Activated T-cell treated with anti-CD3 and anti-CD28 coated beads, Interleukin-2, amount 50 U/mL, for 72 hours (primary cell): ENCODE data around the gene CHP2. TPM values are rescaled to one million over a fixed set of nuclear protein-coding genes. Genes with fewer than 3 reads are reported as not detected.

ENCODE experiments used
- ATAC-seq, 2 donors: fragments of 150-1000 bp; cut with Tn5 transposase; replicated peaks in 1 of 2; 2 replicates each; pipeline ENCODE4 v1.10.0; 2021; ENCODE audit warnings: moderate library complexity in 2 of 2, mild to moderate bottlenecking in 1 of 2
- DNase-seq, 2 donors: peaks; one replicate each; pipeline ENCODE4 v3.0.0; 2021 to 2022; ENCODE audit warnings: mixed read lengths in 1 of 2
- H3K27ac Mint-ChIP-seq: one replicate; pipeline ENCODE4 v1.8.0; 2022; ENCODE audit warnings: mild to moderate bottlenecking, moderate library complexity, mixed read lengths
- H3K27me3 Mint-ChIP-seq: one replicate; pipeline ENCODE4 v1.8.0; 2022; ENCODE audit warnings: low read depth, mixed read lengths
- H3K36me3 Mint-ChIP-seq, 2 donors: one replicate each; pipeline ENCODE4 v1.8.0; 2022; ENCODE audit warnings: mixed read lengths in 2 of 2, mild to moderate bottlenecking in 1 of 2; ENCODE audit not compliant: insufficient read depth in 2 of 2
- H3K4me1 Mint-ChIP-seq: one replicate; pipeline ENCODE4 v1.8.0; 2022; ENCODE audit warnings: low read depth, mixed read lengths
- H3K4me3 Mint-ChIP-seq, 2 donors: one replicate each; pipeline ENCODE4 v1.8.0; 2022; ENCODE audit warnings: mild to moderate bottlenecking in 2 of 2, mixed read lengths in 2 of 2, moderate library complexity in 2 of 2
- H3K9me3 Mint-ChIP-seq, 2 donors: one replicate each; pipeline ENCODE4 v1.8.0; 2022; ENCODE audit warnings: mixed read lengths in 2 of 2
- total RNA-seq, 2 donors: library from RNA; stranded (reverse); gene quantifications; one replicate each; pipeline ENCODE4 v1.2.3, GENCODE V29; 2022

Gene CHP2
- total RNA-seq, 2 donors from 2014 or later: not detected

- Mint-ChIP-seq H3K4me3 (no peak overlapping the region), H3K4me1 (no peaks in the 10 kb centered on the region), H3K27ac (no peak overlapping the region), H3K9me3 (no peaks in the 10 kb centered on the region), H3K36me3 (no peaks in the 10 kb centered on the region), H3K27me3 (peaks cover 63% of the 10 kb centered on the region)
- no peak for ATAC-seq
- no peak for DNase-seq
Measured at GRCh38 chr16:23757116-23757515, 2.3 kb downstream of the CHP2 start.

DNA sequence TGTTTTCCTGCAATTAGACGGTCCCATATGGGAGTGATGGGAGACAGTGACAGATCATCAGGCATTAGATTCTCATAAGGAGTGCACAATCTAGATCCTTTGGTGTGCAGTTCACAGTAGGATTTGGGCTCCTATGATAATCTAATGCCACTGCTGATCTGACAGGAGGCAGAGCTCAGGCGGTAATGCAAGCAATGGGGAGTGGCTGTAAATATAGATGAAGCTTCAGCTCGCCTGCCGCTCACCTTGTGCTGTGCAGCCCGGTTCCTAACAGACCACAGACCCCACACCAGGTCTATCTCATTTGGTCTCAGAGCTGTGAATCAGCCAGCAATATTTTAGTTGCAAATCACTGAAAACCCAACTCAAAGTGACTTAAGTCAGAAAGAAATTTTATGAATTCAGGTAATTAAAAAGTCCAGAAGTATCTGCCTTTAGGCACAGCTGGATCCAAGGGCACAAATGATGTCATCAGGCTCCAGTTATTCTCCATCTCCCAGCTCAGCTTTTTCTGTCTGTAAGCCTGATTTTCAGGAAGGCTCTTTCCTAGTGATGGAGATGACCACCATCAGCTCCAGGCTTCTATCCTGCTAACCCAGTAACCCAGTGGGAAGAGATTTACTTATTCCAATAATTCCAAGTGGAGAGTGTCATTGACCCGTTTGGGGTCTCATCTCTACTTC is 3.3 kb downstream of the CHP2 start:
- H3K27ac Mint-ChIP-seq: no peak overlapping the region
- ATAC-seq: no peak
- H3K27me3 Mint-ChIP-seq: peaks cover 54% of the 10 kb centered on the region
- no peaks in the 10 kb centered on the region for H3K4me1 Mint-ChIP-seq
- H3K9me3 Mint-ChIP-seq: no peaks in the 10 kb centered on the region
- no peak for DNase-seq
- no peak overlapping the region for H3K4me3 Mint-ChIP-seq
- no peaks in the 10 kb centered on the region for H3K36me3 Mint-ChIP-seq

GRCh38 chr16:23765933-23766332 is 11.1 kb downstream of the CHP2 start:
- Mint-ChIP-seq H3K4me1 (no peaks in the 10 kb centered on the region), H3K9me3 (no peaks in the 10 kb centered on the region)

GRCh38 chr16:23768581-23768980 is 13.8 kb downstream of the CHP2 start:
- Mint-ChIP-seq H3K9me3 (no peaks in the 10 kb centered on the region), H3K27me3 (peaks cover 6% of the 10 kb centered on the region), H3K4me1 (no peaks in the 10 kb centered on the region), H3K4me3 (no peak overlapping the region), H3K27ac (no peak overlapping the region), H3K36me3 (no peaks in the 10 kb centered on the region)
- ATAC-seq (no peak), DNase-seq (no peak)

More at GRCh38 chr16:23765933-23766332, 11.1 kb downstream of the CHP2 start:
- H3K4me3 Mint-ChIP-seq: no peak overlapping the region
- no peak overlapping the region for H3K27ac Mint-ChIP-seq
- DNase-seq (no peak), ATAC-seq (no peak)
- H3K27me3 Mint-ChIP-seq: peaks cover 6% of the 10 kb centered on the region
- no peaks in the 10 kb centered on the region for H3K36me3 Mint-ChIP-seq

DNA sequence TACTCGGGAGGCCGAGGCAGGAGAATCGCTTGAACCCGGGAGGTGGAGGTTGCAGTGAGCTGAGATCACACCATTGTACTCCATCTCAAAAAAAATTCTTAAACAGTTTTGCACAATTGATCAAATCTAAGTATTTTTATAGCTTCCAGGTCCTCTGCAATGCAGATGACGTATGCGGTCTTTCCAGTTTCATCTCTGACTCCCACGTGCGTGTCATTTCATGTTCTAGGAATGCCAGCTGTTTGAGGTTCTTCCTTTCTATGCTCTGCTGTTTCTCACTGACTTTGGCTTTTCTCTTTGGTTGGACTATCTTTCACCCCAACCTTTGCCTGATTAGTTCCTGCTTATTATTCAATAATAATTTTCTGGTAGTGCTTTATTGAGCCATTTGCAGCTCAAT is 16.2 kb downstream of the CHP2 start:
- ATAC-seq (no peak), DNase-seq (no peak)
- Mint-ChIP-seq H3K9me3 (no peaks in the 10 kb centered on the region), H3K4me3 (no peak overlapping the region), H3K27me3 (peaks cover 6% of the 10 kb centered on the region), H3K36me3 (no peaks in the 10 kb centered on the region), H3K27ac (no peak overlapping the region), H3K4me1 (no peaks in the 10 kb centered on the region)

DNA sequence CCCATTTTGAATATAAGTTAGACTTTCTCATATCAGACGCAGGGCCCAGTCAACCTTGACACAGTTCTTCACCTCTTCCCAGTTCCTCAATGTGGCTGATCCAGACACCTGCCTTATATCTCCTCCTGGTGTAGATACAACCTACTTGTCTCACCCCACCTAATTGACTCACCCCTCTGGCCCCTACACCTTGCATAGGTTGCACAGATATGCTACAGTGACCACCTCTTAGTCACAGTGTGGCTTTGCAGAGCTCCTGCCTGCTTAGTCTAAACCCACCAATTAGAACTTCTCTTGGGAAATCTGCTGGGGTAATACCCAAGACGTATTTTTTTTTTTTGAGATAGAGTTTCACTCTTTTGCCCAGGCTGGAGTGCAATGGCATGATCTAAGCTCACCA is 16.8 kb downstream of the CHP2 start:
- Mint-ChIP-seq H3K27me3 (peaks cover under 1% of the 10 kb centered on the region), H3K36me3 (no peaks in the 10 kb centered on the region), H3K4me1 (no peaks in the 10 kb centered on the region), H3K9me3 (no peaks in the 10 kb centered on the region), H3K4me3 (no peak overlapping the region), H3K27ac (no peak overlapping the region)
- ATAC-seq (no peak), DNase-seq (no peak)

- DNase-seq: no peak
- H3K9me3 Mint-ChIP-seq: no peaks in the 10 kb centered on the region
- H3K36me3 Mint-ChIP-seq: no peaks in the 10 kb centered on the region
- H3K27ac Mint-ChIP-seq: no peak overlapping the region
- no peaks in the 10 kb centered on the region for H3K27me3 Mint-ChIP-seq
- no peak for ATAC-seq
- no peak overlapping the region for H3K4me3 Mint-ChIP-seq
- H3K4me1 Mint-ChIP-seq: no peaks in the 10 kb centered on the region
Measured at GRCh38 chr16:23773339-23773738, 18.5 kb downstream of the CHP2 start.

DNA sequence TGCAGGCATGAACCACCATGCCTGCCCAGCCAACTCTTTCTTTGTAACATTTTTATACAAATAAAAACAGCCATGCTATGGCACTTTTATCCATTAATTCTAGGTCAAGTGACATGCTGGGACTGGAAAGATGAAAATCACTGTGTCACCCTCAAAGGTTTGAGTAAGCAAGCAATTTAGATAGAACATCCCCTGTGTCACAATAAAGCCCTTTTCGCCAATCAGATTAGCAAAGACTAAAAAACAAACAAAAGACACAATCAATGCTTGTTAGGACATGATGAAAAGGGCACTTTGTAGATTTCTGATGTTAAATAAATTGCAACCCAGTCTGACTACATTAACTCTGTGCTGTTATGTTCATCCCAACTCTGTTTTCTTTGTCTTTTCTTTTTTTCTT is 26.4 kb downstream of the CHP2 start:
- peaks cover 30% of the 10 kb centered on the region for H3K27me3 Mint-ChIP-seq
- no peak overlapping the region for H3K27ac Mint-ChIP-seq
- DNase-seq (no peak), ATAC-seq (no peak)
- no peaks in the 10 kb centered on the region for H3K36me3 Mint-ChIP-seq
- no peaks in the 10 kb centered on the region for H3K9me3 Mint-ChIP-seq
- no peak overlapping the region for H3K4me3 Mint-ChIP-seq
- no peaks in the 10 kb centered on the region for H3K4me1 Mint-ChIP-seq

DNA sequence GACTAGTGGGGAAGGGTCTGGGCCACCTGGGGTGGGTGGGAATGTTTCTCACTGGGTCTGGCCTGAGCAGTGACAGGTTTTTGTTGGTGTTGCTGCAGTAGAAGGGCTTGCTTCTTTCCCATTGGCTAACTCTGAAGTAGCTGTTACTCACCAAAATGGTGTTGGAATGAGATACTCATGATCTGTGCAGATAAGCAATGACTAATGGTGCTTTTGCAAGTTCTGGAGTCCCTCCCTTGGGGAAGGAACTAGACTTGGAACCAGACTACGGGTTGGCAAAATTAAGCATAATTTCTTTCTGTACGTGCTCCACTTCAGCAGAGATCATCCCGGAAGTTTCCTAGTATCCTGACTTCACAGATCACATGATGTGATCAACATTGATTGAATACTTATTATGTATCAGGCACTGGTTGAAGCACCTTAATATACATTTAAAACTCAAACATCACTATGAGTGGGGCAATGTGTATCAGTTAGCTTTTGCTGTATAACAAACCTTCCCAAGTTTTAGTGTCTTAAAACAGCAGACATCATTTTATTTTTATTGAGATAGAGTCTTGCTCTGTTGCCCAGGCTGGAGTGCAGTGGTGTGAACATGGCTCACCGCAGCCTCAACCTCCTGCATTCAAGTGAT is 30.1 kb downstream of the CHP2 start:
- no peak overlapping the region for H3K27ac Mint-ChIP-seq
- DNase-seq: no peak
- no peaks in the 10 kb centered on the region for H3K36me3 Mint-ChIP-seq
- H3K4me1 Mint-ChIP-seq: no peaks in the 10 kb centered on the region
- H3K27me3 Mint-ChIP-seq: peaks cover 22% of the 10 kb centered on the region
- H3K4me3 Mint-ChIP-seq: no peak overlapping the region
- peak; percentile 44 for ATAC-seq
- no peaks in the 10 kb centered on the region for H3K9me3 Mint-ChIP-seq

- ATAC-seq (no peak), DNase-seq (no peak)
- Mint-ChIP-seq H3K4me1 (no peaks in the 10 kb centered on the region), H3K4me3 (no peak overlapping the region), H3K9me3 (no peaks in the 10 kb centered on the region), H3K36me3 (no peaks in the 10 kb centered on the region), H3K27ac (no peak overlapping the region), H3K27me3 (peaks cover 22% of the 10 kb centered on the region)
Measured at GRCh38 chr16:23785842-23786241, 31.0 kb downstream of the CHP2 start.

- H3K9me3 Mint-ChIP-seq: no peaks in the 10 kb centered on the region
- no peak overlapping the region for H3K4me3 Mint-ChIP-seq
- H3K36me3 Mint-ChIP-seq: no peaks in the 10 kb centered on the region
- peaks cover 19% of the 10 kb centered on the region for H3K27me3 Mint-ChIP-seq
- H3K27ac Mint-ChIP-seq: no peak overlapping the region
- no peaks in the 10 kb centered on the region for H3K4me1 Mint-ChIP-seq
- ATAC-seq: no peak
- no peak for DNase-seq
Measured at GRCh38 chr16:23786964-23787561, 32.2 kb downstream of the CHP2 start.

DNA sequence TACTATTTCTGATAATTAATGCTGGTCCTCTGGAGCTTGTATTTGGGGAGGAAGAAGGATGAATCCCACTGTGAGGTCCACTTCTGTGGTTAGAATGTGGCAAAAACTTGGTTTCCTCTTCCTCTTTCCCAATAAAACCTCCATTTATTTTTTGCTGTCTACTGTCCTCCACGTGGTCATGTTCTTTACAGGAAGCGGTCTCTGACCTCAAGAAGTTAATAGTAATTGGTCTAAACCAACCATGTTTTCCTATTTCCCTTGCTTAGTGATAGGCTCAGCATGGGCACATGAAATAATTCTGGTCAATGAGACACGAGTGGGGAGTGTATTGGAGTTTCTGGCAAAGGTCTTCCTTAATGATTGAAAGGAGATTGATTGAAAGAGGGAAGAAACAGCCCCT is 33.9 kb downstream of the CHP2 start:
- H3K4me1 Mint-ChIP-seq: no peaks in the 10 kb centered on the region
- no peak overlapping the region for H3K27ac Mint-ChIP-seq
- no peak overlapping the region for H3K4me3 Mint-ChIP-seq
- H3K27me3 Mint-ChIP-seq: peaks cover 13% of the 10 kb centered on the region
- no peaks in the 10 kb centered on the region for H3K9me3 Mint-ChIP-seq
- H3K36me3 Mint-ChIP-seq: no peaks in the 10 kb centered on the region
- DNase-seq (no peak), ATAC-seq (no peak)

- H3K36me3 Mint-ChIP-seq: no peaks in the 10 kb centered on the region
- H3K4me1 Mint-ChIP-seq: no peaks in the 10 kb centered on the region
- ATAC-seq (no peak), DNase-seq (no peak)
- no peak overlapping the region for H3K4me3 Mint-ChIP-seq
- H3K9me3 Mint-ChIP-seq: no peaks in the 10 kb centered on the region
- H3K27ac Mint-ChIP-seq: no peak overlapping the region
- peaks cover 8% of the 10 kb centered on the region for H3K27me3 Mint-ChIP-seq
Measured at GRCh38 chr16:23795378-23795777, 40.6 kb downstream of the CHP2 start.

DNA sequence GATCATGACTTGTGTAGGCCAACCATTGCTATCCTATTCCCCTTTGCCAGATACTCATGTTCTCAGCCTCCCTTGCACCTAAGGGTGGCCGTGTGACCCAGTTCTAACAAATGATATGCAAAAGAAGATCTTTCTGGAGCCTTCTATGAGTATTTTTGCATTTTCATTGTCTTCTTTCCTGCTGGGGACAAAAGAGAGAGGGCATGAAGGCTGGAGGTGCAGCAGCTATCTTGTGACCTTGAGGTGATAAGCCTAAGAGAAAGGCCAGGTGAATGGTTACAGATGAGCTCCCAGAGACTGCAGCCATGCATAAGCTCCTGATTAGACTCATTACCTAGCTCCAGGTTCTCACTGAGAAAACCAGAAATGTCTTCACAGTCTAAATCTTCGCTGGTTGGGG is 42.1 kb downstream of the CHP2 start:
- no peaks in the 10 kb centered on the region for H3K4me1 Mint-ChIP-seq
- peaks cover 8% of the 10 kb centered on the region for H3K27me3 Mint-ChIP-seq
- no peaks in the 10 kb centered on the region for H3K36me3 Mint-ChIP-seq
- H3K9me3 Mint-ChIP-seq: no peaks in the 10 kb centered on the region
- DNase-seq (no peak), ATAC-seq (no peak)
- no peak overlapping the region for H3K4me3 Mint-ChIP-seq
- H3K27ac Mint-ChIP-seq: no peak overlapping the region
